Stomach (tissue), 9 donors: Measurements from ENCODE around the gene THSD4. TPM values are rescaled to one million over a fixed set of nuclear protein-coding genes. Genes with fewer than 3 reads are reported as not detected.

ENCODE experiments used
- DNase-seq, 2 donors: peaks; one replicate each; pipeline versions ENCODE4 v3.0.0 to v3.0.0-alpha.2; 2013 to 2019
- H3K27ac ChIP-seq, 5 donors: fragments of 200-600 bp in 4 of 5; sonication (generic) in 4 of 5; one replicate each; pipeline ENCODE4 v1.5.1; 2013 to 2019; ENCODE audit warnings: mild to moderate bottlenecking in 1 of 5, moderate library complexity in 1 of 5
- H3K27me3 ChIP-seq, 3 donors: fragments of 200-600 bp; sonication (generic); one replicate each; pipeline ENCODE4 v1.5.1; 2017 to 2019; ENCODE audit warnings: mixed run types in 1 of 3
- H3K36me3 ChIP-seq, 4 donors: fragments of 200-600 bp; sonication (generic); 1 replicate in 3 of 4; 2 replicates in 1 of 4; pipeline ENCODE4 v1.5.1; 2016 to 2019
- H3K4me1 ChIP-seq, 4 donors: fragments of 200-600 bp; sonication (generic); one replicate each; pipeline ENCODE4 v1.5.1; 2016 to 2019
- H3K4me3 ChIP-seq, 4 donors: fragments of 200-600 bp; sonication (generic) in 3 of 4; one replicate each; pipeline ENCODE4 v1.5.1; 2016 to 2019; ENCODE audit warnings: mild to moderate bottlenecking in 1 of 4
- H3K9me3 ChIP-seq, 4 donors: fragments of 200-600 bp; sonication (generic); one replicate each; pipeline ENCODE4 v1.5.1; 2016 to 2019
- EP300 ChIP-seq: sonication (generic); formaldehyde crosslinking; IDR thresholded peaks from one replicate; pipeline ENCODE4 v1.6.1; 2017; ENCODE audit warnings: antibody characterized with exemption
- POLR2A ChIP-seq, 4 donors: fragments of 450-650 bp; IDR thresholded peaks; one replicate each; pipeline ENCODE4 v1.6.1; 2016; ENCODE audit warnings: antibody characterized with exemption in 4 of 4, control low read depth in 2 of 4, mild to moderate bottlenecking in 1 of 4, moderate library complexity in 1 of 4
- POLR2AphosphoS5 ChIP-seq, 3 donors: sonication (generic); formaldehyde crosslinking; IDR thresholded peaks; one replicate each; pipeline ENCODE4 v1.6.1; 2016; ENCODE audit warnings: antibody characterized with exemption in 3 of 3
- WGBS, 5 donors: extraction: QIAGEN DNeasy Blood & Tissue Kit in 3 of 5; methylation state at CpG; one replicate each; pipeline versions ENCODE4 v1.1.5 to v1.1.7; 2013 to 2018; 5-methylcytosine and 5-hydroxymethylcytosine counted together
- intact Hi-C: fragments of 100-400 bp; cut with DNase I; formaldehyde crosslinking; loops from one replicate; pipeline ENCODE4 v1.15.1; 2023; ENCODE audit warnings: low total_unique reads
- polyA plus RNA-seq, 3 donors: library from polyadenylated mRNA; stranded (reverse); fragments of 200-250 nt; gene quantifications; one replicate each; pipeline ENCODE4 v1.2.3, GENCODE V29; 2013
- total RNA-seq, 5 donors: library from RNA; depleted of rRNA; stranded (reverse); fragments of >200 nt; gene quantifications; one replicate each; pipeline versions ENCODE4 v1.1.0 to v1.2.3, GENCODE V29; 2014 to 2016
- TF ChIP-seq, protein P1 (sequence below), 7 experiments: fragments of 450-650 bp in 4 of 7; fragments of 200-600 bp in 3 of 7; sonication (generic) in 3 of 7; IDR thresholded peaks; one replicate each; pipeline ENCODE4 v1.5.1; 2016 to 2019; ENCODE audit warnings: antibody characterized with exemption in 7 of 7, control low read depth in 2 of 7, mild to moderate bottlenecking in 1 of 7
- donor health status: healthy with polysubstance abuse.
- donor health status: Bipolar disorder and iron deficiency.
- donor health status: healthy.

Gene THSD4
- total and polyA plus RNA-seq, 8 donors, result 1.8 to 79.4 (median 22.0) TPM

DNA sequence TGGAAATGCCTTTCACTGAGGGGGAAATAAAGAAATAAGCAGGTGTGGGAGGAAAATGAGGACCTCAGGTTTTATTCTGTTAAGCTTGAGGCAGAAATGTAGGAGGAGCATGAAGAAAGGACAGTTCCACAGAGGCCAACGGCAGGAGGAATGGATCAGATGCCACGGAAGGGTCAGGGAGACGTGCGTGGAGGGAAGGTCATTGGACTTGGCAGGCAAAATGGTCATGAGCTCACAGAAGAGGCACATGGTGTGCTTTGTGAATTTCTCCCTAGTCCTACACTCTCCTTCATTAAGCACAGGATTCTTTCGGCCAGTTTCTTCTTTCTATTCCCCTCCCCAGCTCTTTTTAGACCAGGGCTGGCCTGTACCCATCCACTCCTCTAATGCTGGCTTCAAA, 32.5 kb upstream of the THSD4 start:
- TF ChIP-seq POLR2AphosphoS5 (IDR thresholded peaks at IDR 0.05), result no peak
- Histone ChIP-seq H3K27ac (peak overlapping the region in 1 of 5 donors; percentile 49), H3K4me1 (peaks cover 0 to 24% (median 9%) of the 10 kb centered on the region in 4 donors), H3K4me3 (no peak overlapping the region), H3K36me3 (no peaks in the 10 kb centered on the region), H3K9me3 (no peaks in the 10 kb centered on the region), H3K27me3 (no peaks in the 10 kb centered on the region)
- 63 to 87% (median 77%) methylated on average over 5 of the region's 5 CpGs for WGBS, 5 donors
- intact Hi-C loops, result no loop called here
- DNase-seq, result no peak

DNA sequence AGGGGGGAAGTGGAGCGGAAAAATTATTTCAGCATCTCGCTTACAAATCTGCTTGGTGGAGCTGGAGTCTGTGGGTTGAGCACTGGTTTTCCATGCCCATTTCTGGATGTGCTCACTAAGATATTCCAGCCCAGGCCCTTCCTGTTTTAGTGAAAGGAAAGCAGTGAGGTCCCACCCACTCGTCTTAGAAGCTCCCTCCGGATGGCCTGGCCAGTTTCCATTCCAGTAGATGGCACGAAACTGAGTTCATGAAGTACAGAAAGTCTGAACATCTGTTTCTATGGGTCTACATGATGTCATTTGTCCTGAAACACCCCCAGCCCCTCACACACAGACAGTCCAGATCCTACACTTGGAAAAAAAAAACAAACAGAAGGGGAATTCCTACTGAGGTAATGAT, 31.9 kb upstream of the THSD4 start:
- intact Hi-C loops, result no loop called here
- TF ChIP-seq POLR2A (IDR thresholded peaks at IDR 0.05) (no peak), EP300 (no peak), POLR2AphosphoS5 (IDR thresholded peaks at IDR 0.05) (no peak)
- TF ChIP-seq, protein P1, sequence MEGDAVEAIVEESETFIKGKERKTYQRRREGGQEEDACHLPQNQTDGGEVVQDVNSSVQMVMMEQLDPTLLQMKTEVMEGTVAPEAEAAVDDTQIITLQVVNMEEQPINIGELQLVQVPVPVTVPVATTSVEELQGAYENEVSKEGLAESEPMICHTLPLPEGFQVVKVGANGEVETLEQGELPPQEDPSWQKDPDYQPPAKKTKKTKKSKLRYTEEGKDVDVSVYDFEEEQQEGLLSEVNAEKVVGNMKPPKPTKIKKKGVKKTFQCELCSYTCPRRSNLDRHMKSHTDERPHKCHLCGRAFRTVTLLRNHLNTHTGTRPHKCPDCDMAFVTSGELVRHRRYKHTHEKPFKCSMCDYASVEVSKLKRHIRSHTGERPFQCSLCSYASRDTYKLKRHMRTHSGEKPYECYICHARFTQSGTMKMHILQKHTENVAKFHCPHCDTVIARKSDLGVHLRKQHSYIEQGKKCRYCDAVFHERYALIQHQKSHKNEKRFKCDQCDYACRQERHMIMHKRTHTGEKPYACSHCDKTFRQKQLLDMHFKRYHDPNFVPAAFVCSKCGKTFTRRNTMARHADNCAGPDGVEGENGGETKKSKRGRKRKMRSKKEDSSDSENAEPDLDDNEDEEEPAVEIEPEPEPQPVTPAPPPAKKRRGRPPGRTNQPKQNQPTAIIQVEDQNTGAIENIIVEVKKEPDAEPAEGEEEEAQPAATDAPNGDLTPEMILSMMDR (IDR thresholded peaks at IDR 0.05), result no peak
- peak overlapping the region in 1 of 5 donors; percentile 49 for H3K27ac ChIP-seq
- DNase-seq, result peak in 1 of 2 donors; percentile 18
- H3K27me3 ChIP-seq, result no peaks in the 10 kb centered on the region
- peaks cover 0 to under 1% (median 0%) of the 10 kb centered on the region in 4 donors for H3K9me3 ChIP-seq
- H3K4me3 ChIP-seq, result no peak overlapping the region
- 64 to 84% (median 79%) methylated on average over 5 of the region's 5 CpGs for WGBS, 5 donors
- no peaks in the 10 kb centered on the region for H3K36me3 ChIP-seq
- H3K4me1 ChIP-seq, result peaks cover 0 to 22% (median 9%) of the 10 kb centered on the region in 4 donors

DNA sequence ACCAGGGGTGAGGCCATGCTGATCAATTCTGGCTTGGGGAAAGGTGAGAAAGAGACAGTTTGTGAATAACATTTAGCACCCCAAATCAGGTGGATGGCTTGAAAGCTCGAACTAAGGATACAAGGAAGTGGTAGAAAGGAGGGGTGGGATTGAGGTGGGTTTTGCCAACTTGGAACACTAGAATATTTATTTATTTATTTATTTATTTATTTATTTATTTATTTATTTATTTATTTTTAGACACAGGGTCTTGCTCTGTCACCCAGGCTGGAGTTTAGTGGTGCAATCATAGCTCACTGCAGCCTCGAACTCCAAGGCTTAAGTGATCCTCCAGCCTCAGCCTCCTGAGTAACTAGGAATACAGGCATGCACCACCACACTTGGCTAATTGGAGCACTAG, 31.0 kb upstream of the THSD4 start:
- 84 to 92% (median 87%) methylated on average over 2 of the region's 2 CpGs for WGBS, 5 donors
- Histone ChIP-seq H3K4me3 (no peak overlapping the region), H3K36me3 (no peaks in the 10 kb centered on the region), H3K27me3 (no peaks in the 10 kb centered on the region), H3K27ac (peak overlapping the region in 1 of 5 donors; percentile 49), H3K4me1 (peaks cover 0 to 13% (median 6%) of the 10 kb centered on the region in 4 donors), H3K9me3 (peaks cover 0 to 7% (median 2%) of the 10 kb centered on the region in 4 donors)
- TF ChIP-seq EP300 (no peak), POLR2A (IDR thresholded peaks at IDR 0.05) (no peak), POLR2AphosphoS5 (IDR thresholded peaks at IDR 0.05) (no peak)
- TF ChIP-seq, protein P1 (IDR thresholded peaks at IDR 0.05), result no peak
- DNase-seq, result no peak
- intact Hi-C loops, result no loop called here

DNA sequence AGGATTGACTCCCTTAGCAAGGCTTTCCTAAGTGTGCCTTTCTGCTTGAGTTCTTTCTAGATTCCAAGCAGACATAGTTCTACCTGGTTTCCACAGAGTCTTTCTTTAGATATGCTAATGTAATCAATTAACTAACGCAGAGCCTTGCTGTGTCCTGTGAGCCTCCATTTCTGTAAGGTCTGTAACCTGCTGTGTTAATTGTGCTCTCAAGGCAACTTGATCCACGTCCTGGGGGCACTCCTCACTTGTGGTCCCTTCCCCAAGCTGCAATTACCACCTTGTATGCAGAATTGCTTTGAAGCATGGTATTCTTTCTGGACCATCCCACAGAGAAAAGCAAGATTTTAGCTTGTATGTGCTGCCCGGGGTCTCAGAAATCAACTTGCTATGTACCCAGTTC, 29.5 kb upstream of the THSD4 start:
- intact Hi-C loops, result no loop called here
- DNase-seq, result no peak
- no peak overlapping the region for H3K27ac ChIP-seq
- 70 to 89% (median 77%) methylated on average over 3 of the region's 3 CpGs for WGBS, 5 donors
- H3K36me3 ChIP-seq, result no peaks in the 10 kb centered on the region
- no peak for TF ChIP-seq POLR2A (IDR thresholded peaks at IDR 0.05)
- TF ChIP-seq POLR2AphosphoS5 (IDR thresholded peaks at IDR 0.05), result no peak
- TF ChIP-seq EP300, result no peak
- TF ChIP-seq, protein P1 (IDR thresholded peaks at IDR 0.05), result no peak
- H3K4me3 ChIP-seq, result no peak overlapping the region
- no peaks in the 10 kb centered on the region for H3K27me3 ChIP-seq
- H3K9me3 ChIP-seq, result peaks cover 0 to 7% (median 2%) of the 10 kb centered on the region in 4 donors
- peaks cover 0 to 4% (median 0%) of the 10 kb centered on the region in 4 donors for H3K4me1 ChIP-seq

DNA sequence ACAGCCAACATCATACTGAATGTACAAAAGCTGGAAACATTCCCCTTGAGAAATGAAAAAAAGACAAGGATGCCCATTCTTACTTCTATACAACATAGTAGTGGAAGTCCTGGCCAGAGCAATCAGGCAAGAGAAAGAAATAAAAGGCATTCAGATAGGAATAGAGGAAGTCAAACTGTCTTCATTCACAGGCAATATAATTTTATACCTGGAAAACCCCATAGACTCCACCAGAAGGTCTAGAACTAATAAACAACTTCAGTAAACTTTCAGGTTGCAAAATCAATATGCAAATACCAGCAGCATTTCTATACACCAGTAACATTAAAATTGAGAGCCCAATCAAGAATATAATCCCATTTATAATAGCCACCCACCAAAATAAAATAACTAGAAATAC, 27.1 kb upstream of the THSD4 start:
- H3K36me3 ChIP-seq, result no peaks in the 10 kb centered on the region
- H3K4me1 ChIP-seq, result peaks cover 0 to 4% (median 0%) of the 10 kb centered on the region in 4 donors
- H3K27me3 ChIP-seq, result no peaks in the 10 kb centered on the region
- intact Hi-C loops, result no loop called here
- no peak for TF ChIP-seq POLR2AphosphoS5 (IDR thresholded peaks at IDR 0.05)
- TF ChIP-seq, protein P1 (IDR thresholded peaks at IDR 0.05), result no peak
- TF ChIP-seq POLR2A (IDR thresholded peaks at IDR 0.05), result no peak
- TF ChIP-seq EP300, result no peak
- DNase-seq, result no peak
- H3K27ac ChIP-seq, result no peak overlapping the region
- H3K4me3 ChIP-seq, result no peak overlapping the region
- peaks cover 0 to 7% (median 2%) of the 10 kb centered on the region in 4 donors for H3K9me3 ChIP-seq
